IPS DF 6.9 (cell line): Measurements from ENCODE around the gene VIPR1.

Experiments
- DNase-seq: peaks from one replicate; pipeline ENCODE4 v3.0.0-alpha.2; 2013; ENCODE audit warnings: low read depth, low spot score
- H3K27ac ChIP-seq: one replicate; pipeline ENCODE4 v1.5.1; 2013; ENCODE audit warnings: low read length, control low read depth
- H3K27me3 ChIP-seq: 2 replicates; pipeline ENCODE4 v1.6.1; 2013; ENCODE audit warnings: mild to moderate bottlenecking, low read length; ENCODE audit not compliant: control insufficient read depth, insufficient read depth
- H3K36me3 ChIP-seq: 2 replicates; pipeline ENCODE4 v1.6.1; 2013; ENCODE audit warnings: low read length; ENCODE audit not compliant: control insufficient read depth, insufficient read depth
- H3K4me1 ChIP-seq: 2 replicates; pipeline ENCODE4 v1.6.1; 2013; ENCODE audit warnings: low read length; ENCODE audit not compliant: control insufficient read depth, insufficient read depth
- H3K4me3 ChIP-seq: 2 replicates; pipeline ENCODE4 v1.5.1; 2013; ENCODE audit warnings: mild to moderate bottlenecking, low read length
- H3K9me3 ChIP-seq: 2 replicates; pipeline ENCODE4 v1.6.1; 2013; ENCODE audit warnings: low read length, inconsistent platforms; ENCODE audit not compliant: control insufficient read depth, insufficient read depth
- WGBS: extraction: QIAGEN DNeasy Blood & Tissue Kit; methylation state at CpG from one replicate; pipeline ENCODE4 v1.1.7; 2013; ENCODE audit warnings: mixed read lengths, missing lambda C conversion rate; ENCODE audit not compliant: insufficient read length, insufficient coverage; 5-methylcytosine and 5-hydroxymethylcytosine counted together

The VIPR1 gene

DNA sequence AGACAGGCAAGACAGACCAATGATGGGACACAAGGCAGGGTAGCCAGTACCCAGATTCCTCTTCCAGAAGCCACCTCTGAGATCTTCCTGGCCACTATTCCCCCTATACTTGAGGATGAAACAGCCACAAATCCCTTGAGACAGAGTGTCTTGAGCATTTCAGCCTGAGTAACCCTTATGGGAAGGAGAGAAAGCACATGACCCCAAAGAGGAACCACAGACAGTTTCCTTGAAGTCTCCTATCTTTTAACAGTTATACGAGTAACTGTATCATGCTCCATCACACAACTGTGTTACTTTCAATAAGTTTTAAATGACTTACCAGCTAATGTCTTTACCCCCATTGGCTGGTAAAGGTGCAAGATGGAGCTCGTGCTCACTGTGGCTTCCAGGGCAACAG is 9.3 kb downstream of the VIPR1 start:
- no peaks in the 10 kb centered on the region for H3K36me3 ChIP-seq
- H3K9me3 ChIP-seq: no peaks in the 10 kb centered on the region
- no CpG with 5 or more reads among the region's 2 CpGs for WGBS
- no peak overlapping the region for H3K4me3 ChIP-seq
- no peaks in the 10 kb centered on the region for H3K27me3 ChIP-seq
- no peak for DNase-seq
- H3K4me1 ChIP-seq: peaks cover 5% of the 10 kb centered on the region
- H3K27ac ChIP-seq: no peak overlapping the region

GRCh38 chr3:42513121-42513520 is 10.7 kb downstream of the VIPR1 start:
- Histone ChIP-seq H3K4me1 (no peaks in the 10 kb centered on the region), H3K27ac (no peak overlapping the region), H3K36me3 (no peaks in the 10 kb centered on the region), H3K27me3 (no peaks in the 10 kb centered on the region), H3K9me3 (no peaks in the 10 kb centered on the region), H3K4me3 (no peak overlapping the region)
- WGBS: no CpG with 5 or more reads among the region's 3 CpGs
- DNase-seq: no peak

- Histone ChIP-seq H3K4me1 (no peaks in the 10 kb centered on the region), H3K27ac (no peak overlapping the region), H3K4me3 (no peak overlapping the region), H3K36me3 (no peaks in the 10 kb centered on the region), H3K27me3 (no peaks in the 10 kb centered on the region), H3K9me3 (no peaks in the 10 kb centered on the region)
- WGBS: no CpG with 5 or more reads among the region's 6 CpGs
- DNase-seq: no peak
Measured at GRCh38 chr3:42513521-42513920, 11.1 kb downstream of the VIPR1 start.

DNA sequence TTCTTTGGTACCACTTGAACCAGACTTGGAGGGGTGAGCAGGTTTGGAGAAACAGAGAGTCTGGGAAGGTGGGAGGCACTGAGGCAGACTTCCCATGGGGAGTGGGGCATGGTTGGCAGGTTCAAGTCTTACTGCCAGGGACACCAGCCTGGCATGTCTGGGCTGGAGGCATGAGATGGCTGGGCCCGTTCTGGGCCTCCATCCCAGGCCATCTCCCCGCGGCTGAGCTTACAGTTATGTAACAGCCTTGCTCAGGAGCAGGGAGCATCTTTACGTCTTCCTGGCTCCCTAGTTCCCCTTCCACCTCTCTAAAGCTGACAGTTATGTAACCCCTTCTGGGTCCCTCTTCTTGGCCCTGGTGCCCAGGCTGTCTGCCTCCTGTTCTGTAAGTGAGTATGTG is 12.4 kb downstream of the VIPR1 start:
- no peak overlapping the region for H3K4me3 ChIP-seq
- no peaks in the 10 kb centered on the region for H3K36me3 ChIP-seq
- H3K27ac ChIP-seq: no peak overlapping the region
- H3K4me1 ChIP-seq: no peaks in the 10 kb centered on the region
- no peak for DNase-seq
- H3K9me3 ChIP-seq: no peaks in the 10 kb centered on the region
- H3K27me3 ChIP-seq: no peaks in the 10 kb centered on the region
- WGBS: no CpG with 5 or more reads among the region's 4 CpGs

DNA sequence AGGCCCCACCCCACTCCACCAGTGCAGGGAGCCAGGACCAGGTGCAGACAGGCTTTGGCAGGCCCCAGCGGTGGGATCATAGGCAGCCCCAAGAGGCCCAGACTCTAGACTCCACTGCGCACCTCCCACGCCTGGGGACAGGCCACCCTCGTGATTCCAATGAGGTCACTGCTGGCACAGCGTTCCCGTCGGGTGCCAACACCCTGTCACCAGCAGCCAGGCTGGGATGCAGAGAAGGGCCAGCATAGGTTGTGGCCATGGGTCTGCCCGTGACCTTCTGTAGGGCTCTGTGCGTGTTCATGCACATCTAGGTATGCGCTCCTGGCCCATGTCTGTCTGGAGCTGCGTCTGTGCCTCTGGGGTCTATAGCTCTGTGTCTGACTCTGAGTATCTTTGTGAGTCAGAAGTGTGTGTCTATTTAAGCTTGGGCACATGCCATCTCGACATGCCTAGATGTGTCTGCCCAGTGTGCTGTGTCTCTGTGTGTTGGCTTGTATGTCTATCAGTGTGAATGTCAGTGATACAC is 13.0 kb downstream of the VIPR1 start:
- no peaks in the 10 kb centered on the region for H3K27me3 ChIP-seq
- no peaks in the 10 kb centered on the region for H3K9me3 ChIP-seq
- DNase-seq: no peak
- H3K27ac ChIP-seq: no peak overlapping the region
- H3K4me3 ChIP-seq: no peak overlapping the region
- no peaks in the 10 kb centered on the region for H3K36me3 ChIP-seq
- WGBS: no CpG with 5 or more reads among the region's 12 CpGs
- no peaks in the 10 kb centered on the region for H3K4me1 ChIP-seq

GRCh38 chr3:42515976-42516375 is 13.5 kb downstream of the VIPR1 start:
- H3K4me1 ChIP-seq: no peaks in the 10 kb centered on the region
- H3K36me3 ChIP-seq: no peaks in the 10 kb centered on the region
- no peak overlapping the region for H3K27ac ChIP-seq
- H3K27me3 ChIP-seq: no peaks in the 10 kb centered on the region
- no peaks in the 10 kb centered on the region for H3K9me3 ChIP-seq
- no peak overlapping the region for H3K4me3 ChIP-seq
- no CpG with 5 or more reads among the region's 2 CpGs for WGBS
- DNase-seq: no peak

DNA sequence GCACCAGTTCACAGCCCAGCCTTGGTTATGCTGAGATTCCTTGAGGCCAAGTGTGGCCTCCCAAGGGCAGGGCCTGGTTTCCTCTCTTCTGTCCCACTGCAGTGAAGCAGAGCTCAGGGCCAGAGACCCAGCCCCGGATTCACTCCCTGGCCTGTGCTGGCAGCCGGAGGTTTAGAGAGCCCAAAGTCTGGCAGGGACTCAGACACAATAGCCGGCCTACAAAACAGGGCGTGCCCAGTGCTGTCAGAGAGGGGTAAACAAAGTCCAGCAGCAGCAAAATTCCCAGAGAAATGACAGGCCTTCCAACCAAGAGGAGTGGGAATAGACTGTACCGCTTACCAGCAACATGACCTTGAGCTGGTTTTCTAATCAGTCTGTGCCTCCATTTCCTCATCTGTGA is 14.0 kb downstream of the VIPR1 start:
- Histone ChIP-seq H3K27me3 (no peaks in the 10 kb centered on the region), H3K4me1 (no peaks in the 10 kb centered on the region), H3K9me3 (no peaks in the 10 kb centered on the region), H3K4me3 (no peak overlapping the region), H3K27ac (no peak overlapping the region), H3K36me3 (no peaks in the 10 kb centered on the region)
- DNase-seq: no peak
- no CpG with 5 or more reads among the region's 5 CpGs for WGBS

DNA sequence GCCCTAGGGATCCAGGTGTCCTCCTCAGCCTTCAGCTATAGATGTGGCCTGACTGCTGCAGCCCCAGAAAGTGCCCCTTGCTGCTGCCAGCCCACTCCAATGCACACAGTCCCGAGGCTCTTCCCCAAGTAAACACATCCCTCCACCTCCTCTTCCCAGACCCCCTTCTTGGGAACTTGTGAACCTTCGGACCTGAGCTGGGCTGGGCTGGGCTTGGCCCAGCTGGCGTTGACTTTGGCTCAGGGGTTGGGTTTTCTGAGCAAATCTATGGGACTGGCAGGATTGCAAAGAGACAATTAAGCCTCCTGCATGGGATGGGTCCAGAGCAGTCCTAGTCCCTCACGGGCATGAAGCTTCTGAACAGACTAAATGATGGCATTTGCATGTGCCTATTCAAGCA is 14.7 kb downstream of the VIPR1 start:
- no peak overlapping the region for H3K27ac ChIP-seq
- H3K9me3 ChIP-seq: no peaks in the 10 kb centered on the region
- no peak overlapping the region for H3K4me3 ChIP-seq
- H3K4me1 ChIP-seq: no peaks in the 10 kb centered on the region
- no peak for DNase-seq
- no peaks in the 10 kb centered on the region for H3K27me3 ChIP-seq
- WGBS: no CpG with 5 or more reads among the region's 4 CpGs
- no peaks in the 10 kb centered on the region for H3K36me3 ChIP-seq

- Histone ChIP-seq H3K4me1 (no peaks in the 10 kb centered on the region), H3K9me3 (no peaks in the 10 kb centered on the region), H3K27me3 (no peaks in the 10 kb centered on the region), H3K27ac (no peak overlapping the region), H3K4me3 (no peak overlapping the region), H3K36me3 (no peaks in the 10 kb centered on the region)
- no CpG with 5 or more reads among the region's 6 CpGs for WGBS
- DNase-seq: no peak
Measured at GRCh38 chr3:42518800-42519567, 16.5 kb downstream of the VIPR1 start.

DNA sequence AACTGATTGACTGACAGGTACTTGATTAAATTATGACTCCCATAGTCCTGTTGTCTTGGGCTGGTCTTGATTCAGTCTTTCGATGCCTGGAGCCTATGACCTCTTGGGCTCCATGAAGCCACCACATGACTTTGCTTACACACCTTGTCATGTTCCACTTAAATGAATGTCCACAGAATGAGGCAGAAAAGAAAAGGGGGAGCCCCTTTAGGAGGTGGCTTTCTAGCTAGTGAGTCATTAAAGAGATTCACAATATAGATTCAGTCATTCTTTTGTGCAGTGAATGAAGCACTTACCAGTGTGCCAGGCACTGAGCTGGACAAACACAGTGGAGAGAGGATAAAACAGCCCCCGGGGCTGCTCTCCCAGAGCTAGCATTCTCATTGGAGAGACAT is 17.1 kb downstream of the VIPR1 start:
- WGBS: no CpG with 5 or more reads among the region's 2 CpGs
- H3K27ac ChIP-seq: no peak overlapping the region
- no peaks in the 10 kb centered on the region for H3K36me3 ChIP-seq
- no peaks in the 10 kb centered on the region for H3K27me3 ChIP-seq
- no peak overlapping the region for H3K4me3 ChIP-seq
- no peaks in the 10 kb centered on the region for H3K4me1 ChIP-seq
- H3K9me3 ChIP-seq: no peaks in the 10 kb centered on the region
- DNase-seq: no peak

DNA sequence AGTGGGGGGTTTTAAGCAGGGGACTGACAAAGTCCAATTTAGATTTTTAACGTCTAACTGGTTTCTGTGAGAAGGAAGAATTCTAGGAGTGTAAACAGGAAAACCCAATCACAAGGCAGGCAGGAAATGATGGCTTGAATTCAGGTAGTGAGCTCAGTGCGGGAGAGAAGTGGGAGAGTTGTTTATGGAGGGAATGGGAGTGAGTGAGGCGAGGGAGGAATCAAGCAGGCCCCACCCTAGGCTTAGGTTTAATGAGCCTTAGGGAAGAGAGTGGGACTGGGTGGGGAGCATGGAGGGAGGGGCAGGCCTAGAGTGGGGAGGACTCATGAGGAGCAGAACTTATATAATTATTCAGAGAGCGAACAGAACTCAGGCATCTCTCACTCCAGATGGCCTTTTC is 17.9 kb downstream of the VIPR1 start:
- Histone ChIP-seq H3K4me3 (no peak overlapping the region), H3K27ac (no peak overlapping the region), H3K36me3 (no peaks in the 10 kb centered on the region), H3K4me1 (no peaks in the 10 kb centered on the region), H3K27me3 (no peaks in the 10 kb centered on the region), H3K9me3 (no peaks in the 10 kb centered on the region)
- 100% methylated on average over 1 of the region's 4 CpGs for WGBS
- no peak for DNase-seq
